RWPE2 (cell line): Measurements from ENCODE around the gene MAU2.
"Not testable (repeated sequence)": the region's sequence is repeated elsewhere in the genome, so short reads cannot be mapped to it uniquely, and the experiment has no call there.

Experiments
- ATAC-seq: fragments of 200-7000 bp; cut with Tn5 transposase; 3 replicates; pipeline ENCODE4 v1.9.1; 2021; ENCODE audit warnings: low read depth
- DNase-seq: peaks from one replicate; pipeline ENCODE4 v3.0.0-alpha.2; 2020; ENCODE audit warnings: low spot score
- H3K27ac ChIP-seq: fragments of 450-650 bp; 2 replicates; pipeline ENCODE4 v1.5.1; 2017; ENCODE audit warnings: mild to moderate bottlenecking; ENCODE audit not compliant: poor library complexity, severe bottlenecking
- H3K27me3 ChIP-seq: fragments of 250-450 bp; sonication (Bioruptor Pico); 2 replicates; pipeline ENCODE4 v1.5.1; 2021; ENCODE audit warnings: mild to moderate bottlenecking, moderate library complexity; ENCODE audit not compliant: insufficient read depth, poor library complexity, severe bottlenecking
- H3K36me3 ChIP-seq: fragments of 250-450 bp; sonication (Bioruptor Pico); 2 replicates; pipeline ENCODE4 v1.5.1; 2020; ENCODE audit warnings: low read depth, mild to moderate bottlenecking, moderate library complexity
- H3K4me1 ChIP-seq: fragments of 250-450 bp; sonication (Bioruptor Pico); 2 replicates; pipeline ENCODE4 v1.5.1; 2021; ENCODE audit warnings: mild to moderate bottlenecking, moderate library complexity; ENCODE audit not compliant: insufficient read depth, poor library complexity, severe bottlenecking
- H3K4me3 ChIP-seq: fragments of 250-450 bp; sonication (Bioruptor Pico); 2 replicates; pipeline ENCODE4 v1.5.1; 2021; ENCODE audit warnings: mild to moderate bottlenecking, moderate library complexity; ENCODE audit not compliant: severe bottlenecking
- H3K9me3 ChIP-seq: fragments of 250-450 bp; sonication (Bioruptor Pico); 2 replicates; pipeline ENCODE4 v1.5.1; 2021; ENCODE audit warnings: mild to moderate bottlenecking, moderate library complexity; ENCODE audit not compliant: severe bottlenecking
- TF ChIP-seq, protein P1 (sequence below): fragments of 450-650 bp; IDR thresholded peaks from one replicate; pipeline ENCODE4 v1.5.1; 2017; ENCODE audit warnings: mild to moderate bottlenecking, moderate library complexity; ENCODE audit not compliant: poor library complexity, severe bottlenecking

MAU2 gene

DNA sequence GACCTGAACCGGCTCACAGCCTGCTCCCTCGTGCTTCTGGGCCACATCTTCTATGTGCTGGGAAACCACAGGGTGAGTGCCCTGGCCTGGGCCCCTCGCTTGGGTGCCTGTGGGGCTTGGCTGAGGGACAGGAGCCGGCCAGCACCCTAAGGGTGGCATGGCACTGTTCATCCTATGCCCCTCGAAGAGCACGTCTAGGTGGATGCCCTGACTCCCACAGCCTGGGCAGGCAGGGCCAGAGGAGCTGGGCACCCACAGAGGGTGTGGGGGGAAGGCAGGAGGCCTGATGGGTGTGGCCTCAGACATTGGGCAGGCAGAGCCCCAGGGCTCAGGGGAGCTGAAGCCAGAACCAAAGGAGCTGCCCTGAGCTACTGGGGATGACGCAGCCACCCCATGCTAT, 28.7 kb downstream of the MAU2 start:
- TF ChIP-seq, protein P1, sequence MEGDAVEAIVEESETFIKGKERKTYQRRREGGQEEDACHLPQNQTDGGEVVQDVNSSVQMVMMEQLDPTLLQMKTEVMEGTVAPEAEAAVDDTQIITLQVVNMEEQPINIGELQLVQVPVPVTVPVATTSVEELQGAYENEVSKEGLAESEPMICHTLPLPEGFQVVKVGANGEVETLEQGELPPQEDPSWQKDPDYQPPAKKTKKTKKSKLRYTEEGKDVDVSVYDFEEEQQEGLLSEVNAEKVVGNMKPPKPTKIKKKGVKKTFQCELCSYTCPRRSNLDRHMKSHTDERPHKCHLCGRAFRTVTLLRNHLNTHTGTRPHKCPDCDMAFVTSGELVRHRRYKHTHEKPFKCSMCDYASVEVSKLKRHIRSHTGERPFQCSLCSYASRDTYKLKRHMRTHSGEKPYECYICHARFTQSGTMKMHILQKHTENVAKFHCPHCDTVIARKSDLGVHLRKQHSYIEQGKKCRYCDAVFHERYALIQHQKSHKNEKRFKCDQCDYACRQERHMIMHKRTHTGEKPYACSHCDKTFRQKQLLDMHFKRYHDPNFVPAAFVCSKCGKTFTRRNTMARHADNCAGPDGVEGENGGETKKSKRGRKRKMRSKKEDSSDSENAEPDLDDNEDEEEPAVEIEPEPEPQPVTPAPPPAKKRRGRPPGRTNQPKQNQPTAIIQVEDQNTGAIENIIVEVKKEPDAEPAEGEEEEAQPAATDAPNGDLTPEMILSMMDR = no peak
- no peak overlapping the region for H3K4me3 ChIP-seq
- no peak overlapping the region for H3K27ac ChIP-seq
- H3K27me3 ChIP-seq = no peaks in the 10 kb centered on the region
- peaks cover 50% of the 10 kb centered on the region for H3K36me3 ChIP-seq
- ATAC-seq (no peak; the same call in 2 of the 3 replicates), DNase-seq (no peak)
- no peaks in the 10 kb centered on the region for H3K4me1 ChIP-seq
- no peaks in the 10 kb centered on the region for H3K9me3 ChIP-seq

DNA sequence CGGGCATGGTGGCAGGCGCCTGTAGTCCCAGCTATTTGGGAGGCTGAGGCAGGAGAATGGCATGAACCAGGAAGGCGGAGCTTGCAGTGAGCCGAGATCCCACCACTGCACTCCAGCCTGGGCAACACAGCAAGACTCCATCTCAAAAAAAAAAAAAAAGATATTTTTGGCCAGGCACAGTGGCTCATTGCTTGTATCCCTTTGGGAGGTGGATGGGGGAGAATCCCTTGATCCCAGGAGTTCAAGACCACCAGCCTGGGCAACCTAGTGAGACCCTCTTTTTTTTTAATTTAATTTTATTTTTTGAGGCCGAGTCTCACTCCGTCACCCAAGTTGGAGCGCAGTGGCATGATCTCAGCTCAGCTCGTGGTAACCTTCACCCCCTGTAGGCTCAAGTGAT, 30.1 kb downstream of the MAU2 start:
- ATAC-seq = not testable (repeated sequence)

DNA sequence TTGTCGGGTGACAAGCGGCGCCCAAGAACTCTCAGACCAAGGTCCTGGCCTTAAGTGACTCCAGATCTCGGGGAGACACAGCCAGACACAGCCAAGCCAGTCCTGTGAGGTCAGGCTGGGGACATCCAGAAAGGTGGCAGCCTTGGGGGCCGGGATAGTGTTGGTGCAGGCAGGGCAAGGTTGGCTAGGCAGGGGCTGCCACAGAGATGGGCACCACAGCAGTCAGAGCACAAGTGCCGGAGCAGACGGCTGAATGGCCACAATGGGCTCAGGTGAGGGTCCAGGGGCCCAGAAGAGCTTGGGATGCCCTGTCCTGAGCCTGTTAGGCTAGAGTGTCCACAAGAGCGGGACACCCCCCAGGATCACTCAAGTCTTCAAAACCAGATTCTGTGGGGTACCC, 32.2 kb downstream of the MAU2 start:
- Histone ChIP-seq H3K36me3 (peaks cover 41% of the 10 kb centered on the region), H3K4me3 (no peak overlapping the region), H3K27me3 (no peaks in the 10 kb centered on the region), H3K4me1 (no peaks in the 10 kb centered on the region), H3K27ac (no peak overlapping the region), H3K9me3 (no peaks in the 10 kb centered on the region)
- ATAC-seq (no peak), DNase-seq (no peak)
- TF ChIP-seq, protein P1 = no peak

More for the DNA sequence above, 30.1 kb downstream of the MAU2 start:
- not testable (repeated sequence) for DNase-seq, H3K4me1 ChIP-seq, H3K4me3 ChIP-seq, H3K27me3 ChIP-seq, H3K27ac ChIP-seq, H3K9me3 ChIP-seq
- peaks cover 50% of the 10 kb centered on the region for H3K36me3 ChIP-seq

DNA sequence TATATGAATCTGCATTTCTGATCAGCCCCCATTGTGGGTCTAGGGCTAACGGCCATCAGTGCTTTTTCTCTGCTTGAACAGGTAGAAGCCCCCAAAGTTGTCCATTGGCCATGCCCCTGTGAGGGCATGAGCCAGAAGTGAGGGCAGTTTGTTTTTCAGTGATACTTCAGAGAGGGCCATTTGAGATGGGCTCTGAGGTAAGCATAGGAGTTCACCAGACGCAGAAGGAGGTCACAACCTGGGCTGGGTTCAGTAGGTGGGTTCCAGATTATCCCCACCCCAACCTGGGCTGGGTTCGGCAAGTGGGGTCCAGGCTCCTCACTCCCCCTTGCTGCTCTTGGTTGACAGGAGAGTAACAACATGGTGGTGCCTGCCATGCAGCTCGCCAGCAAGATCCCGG, 33.4 kb downstream of the MAU2 start:
- H3K27ac ChIP-seq = no peak overlapping the region
- no peak for DNase-seq
- H3K4me1 ChIP-seq = no peaks in the 10 kb centered on the region
- no peaks in the 10 kb centered on the region for H3K9me3 ChIP-seq
- H3K36me3 ChIP-seq = peaks cover 38% of the 10 kb centered on the region
- H3K27me3 ChIP-seq = no peaks in the 10 kb centered on the region
- no peak for ATAC-seq
- TF ChIP-seq, protein P1 = no peak
- H3K4me3 ChIP-seq = no peak overlapping the region

DNA sequence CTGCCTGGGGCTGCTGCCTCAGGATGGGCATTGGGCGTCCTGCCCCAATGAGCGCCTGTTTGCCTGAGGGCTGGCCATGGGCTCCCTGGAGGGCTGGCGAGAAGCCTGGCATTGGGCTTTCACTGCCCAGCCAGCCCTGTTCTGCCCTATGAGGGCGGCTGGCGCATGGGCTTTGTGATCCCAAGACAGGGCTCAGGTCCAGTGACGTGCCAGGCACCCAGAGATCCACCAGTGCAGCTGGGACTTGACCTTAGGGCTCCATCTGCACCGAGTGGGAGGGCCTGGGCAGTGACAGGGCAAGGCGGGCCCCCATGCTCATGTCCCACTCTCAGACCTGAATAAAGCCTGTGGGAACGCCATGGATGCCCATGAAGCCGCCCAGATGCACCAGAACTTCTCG, 34.3 kb downstream of the MAU2 start:
- no peaks in the 10 kb centered on the region for H3K4me1 ChIP-seq
- peaks cover 31% of the 10 kb centered on the region for H3K36me3 ChIP-seq
- DNase-seq = no peak
- no peak overlapping the region for H3K4me3 ChIP-seq
- TF ChIP-seq, protein P1 = no peak
- H3K9me3 ChIP-seq = no peaks in the 10 kb centered on the region
- H3K27me3 ChIP-seq = no peaks in the 10 kb centered on the region
- no peak overlapping the region for H3K27ac ChIP-seq
- ATAC-seq = no peak
